ENCODE results near the gene PPP1R8.
"Not testable (repeated sequence)": the region's sequence is repeated elsewhere in the genome, so short reads cannot be mapped to it uniquely, and the experiment has no call there.

PPP1R8 gene

GRCh38 chr1:27816921-27817630, 13.5 kb upstream of the PPP1R8 start:
- in situ Hi-C loops (cut with MboI; ENCODE audit: low pct_unique_long_range_greater_than_20kb, low sequenced_read_pairs, unreplicated experiment), result no loop called here
- no peak for DNase-seq (ENCODE audit: low spot score)
- no peak for TF ChIP-seq CTCF (IDR thresholded peaks at IDR 0.05; ENCODE audit: extremely low read depth, insufficient read depth, missing control alignments)

GRCh38 chr1:27821761-27822315, 8.7 kb upstream of the PPP1R8 start:
- no peak for DNase-seq (ENCODE audit: low spot score)
- no peak for TF ChIP-seq CTCF (IDR thresholded peaks at IDR 0.05; ENCODE audit: extremely low read depth, insufficient read depth, missing control alignments)
- in situ Hi-C loops (cut with MboI; ENCODE audit: low pct_unique_long_range_greater_than_20kb, low sequenced_read_pairs, unreplicated experiment), result no loop called here

- in situ Hi-C loops (cut with MboI; ENCODE audit: low pct_unique_long_range_greater_than_20kb, low sequenced_read_pairs, unreplicated experiment), result no loop called here
- no peak for DNase-seq (ENCODE audit: low spot score)
- TF ChIP-seq CTCF (IDR thresholded peaks at IDR 0.05; ENCODE audit: extremely low read depth, insufficient read depth, missing control alignments), result no peak
Observed at GRCh38 chr1:27823784-27824183, 6.8 kb upstream of the PPP1R8 start.

- TF ChIP-seq CTCF (IDR thresholded peaks at IDR 0.05; ENCODE audit: extremely low read depth, insufficient read depth, missing control alignments), result no peak
- no peak for DNase-seq (ENCODE audit: low spot score)
- in situ Hi-C loops (cut with MboI; ENCODE audit: low pct_unique_long_range_greater_than_20kb, low sequenced_read_pairs, unreplicated experiment), result no loop called here
Observed at GRCh38 chr1:27824411-27824810, 6.2 kb upstream of the PPP1R8 start.

- DNase-seq (ENCODE audit: low spot score); in situ Hi-C loops (cut with MboI; ENCODE audit: low pct_unique_long_range_greater_than_20kb, low sequenced_read_pairs, unreplicated experiment): not testable (repeated sequence)
Observed at GRCh38 chr1:27829339-27829960, 1.1 kb upstream of the PPP1R8 start.

- TF ChIP-seq CTCF (IDR thresholded peaks at IDR 0.05; ENCODE audit: extremely low read depth, insufficient read depth, missing control alignments), result no peak
- no peak for DNase-seq (ENCODE audit: low spot score)
- in situ Hi-C loops (cut with MboI; ENCODE audit: low pct_unique_long_range_greater_than_20kb, low sequenced_read_pairs, unreplicated experiment), result no loop called here
Observed at GRCh38 chr1:27831568-27832410, 1.2 kb downstream of the PPP1R8 start.
